Endometrium (tissue), 2 donors: ENCODE measurements around the gene TTBK1.

Experiments used
- FAIRE-seq: peaks from 2 replicates; lab custom pipeline; 2012; peaks lifted over from hg19 to GRCh38; lab: Jason Lieb, UNC
- donor health status: control.
- donor health status: control.

The TTBK1 gene

DNA sequence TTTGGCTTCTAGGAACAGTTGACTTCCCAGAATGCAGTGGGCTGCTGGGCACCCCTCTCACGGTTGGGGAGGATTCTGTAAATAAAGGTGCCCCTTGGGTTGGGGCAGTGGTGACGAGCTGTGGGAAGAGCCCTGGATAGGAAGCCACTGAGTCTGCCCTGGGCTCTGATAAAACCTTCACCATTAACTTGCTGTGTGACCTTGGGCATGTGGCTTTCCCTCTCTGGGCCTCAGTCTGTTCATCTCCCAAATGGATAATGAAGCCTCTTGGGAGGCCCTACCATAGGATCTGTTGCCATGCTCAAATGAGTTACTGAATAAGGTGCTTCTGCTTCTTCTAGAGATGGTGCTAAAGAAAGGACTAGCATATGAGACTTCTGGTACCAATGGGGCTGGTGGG, 61.6 kb downstream of the TTBK1 start:
- FAIRE-seq, result no peak

DNA sequence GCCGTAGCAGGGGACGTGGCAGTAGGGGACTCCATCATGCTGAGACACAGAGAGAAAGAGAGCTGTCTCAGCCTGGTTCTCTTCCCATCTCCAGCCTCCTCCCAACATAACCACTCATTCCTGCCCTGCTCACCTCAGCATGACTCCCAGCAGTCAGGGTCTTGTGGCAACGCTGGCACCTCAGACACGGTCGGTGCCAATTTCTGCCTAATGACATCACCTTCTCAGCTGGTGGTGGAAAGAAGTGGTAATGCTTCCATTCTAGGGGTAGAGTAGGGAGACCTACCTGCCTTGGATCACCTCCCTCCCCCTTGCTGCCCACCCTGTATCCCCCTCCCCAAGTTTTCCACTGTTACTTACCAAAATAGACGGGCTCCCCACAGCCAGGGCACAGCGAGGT, 62.8 kb downstream of the TTBK1 start:
- FAIRE-seq, result no peak

DNA sequence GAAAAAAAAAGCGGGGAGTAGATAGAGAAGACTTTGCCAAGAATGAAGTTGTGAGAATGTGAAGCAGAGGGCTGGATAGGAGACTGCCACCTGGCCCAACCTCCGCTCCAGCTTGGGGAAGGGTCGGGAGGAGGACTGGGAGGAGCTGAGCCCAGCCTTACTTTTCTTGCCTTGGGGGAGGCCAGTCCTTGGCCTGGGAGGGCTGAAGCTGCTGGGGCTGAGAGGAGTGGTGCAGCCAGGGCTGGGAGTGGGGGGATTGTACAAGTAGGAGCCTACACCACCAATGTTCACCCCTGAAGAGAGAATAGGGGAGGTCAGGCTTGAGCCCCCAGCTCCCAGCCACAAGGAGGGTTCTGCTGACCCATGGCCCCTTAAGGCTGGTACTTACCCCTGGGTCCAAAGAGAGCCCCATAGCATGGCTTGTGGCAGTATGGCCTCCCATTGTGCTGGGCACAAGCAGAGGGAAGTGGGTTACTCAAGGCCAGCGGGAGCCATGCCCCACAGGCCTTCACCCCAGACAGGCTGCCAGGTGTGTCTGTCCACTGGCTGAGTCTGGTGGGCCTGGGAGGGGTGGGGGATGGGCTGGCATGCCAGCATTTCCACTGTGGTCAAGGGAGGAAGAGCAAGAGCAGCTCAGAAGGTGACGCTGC, 64.3 kb downstream of the TTBK1 start:
- FAIRE-seq, result no peak

DNA sequence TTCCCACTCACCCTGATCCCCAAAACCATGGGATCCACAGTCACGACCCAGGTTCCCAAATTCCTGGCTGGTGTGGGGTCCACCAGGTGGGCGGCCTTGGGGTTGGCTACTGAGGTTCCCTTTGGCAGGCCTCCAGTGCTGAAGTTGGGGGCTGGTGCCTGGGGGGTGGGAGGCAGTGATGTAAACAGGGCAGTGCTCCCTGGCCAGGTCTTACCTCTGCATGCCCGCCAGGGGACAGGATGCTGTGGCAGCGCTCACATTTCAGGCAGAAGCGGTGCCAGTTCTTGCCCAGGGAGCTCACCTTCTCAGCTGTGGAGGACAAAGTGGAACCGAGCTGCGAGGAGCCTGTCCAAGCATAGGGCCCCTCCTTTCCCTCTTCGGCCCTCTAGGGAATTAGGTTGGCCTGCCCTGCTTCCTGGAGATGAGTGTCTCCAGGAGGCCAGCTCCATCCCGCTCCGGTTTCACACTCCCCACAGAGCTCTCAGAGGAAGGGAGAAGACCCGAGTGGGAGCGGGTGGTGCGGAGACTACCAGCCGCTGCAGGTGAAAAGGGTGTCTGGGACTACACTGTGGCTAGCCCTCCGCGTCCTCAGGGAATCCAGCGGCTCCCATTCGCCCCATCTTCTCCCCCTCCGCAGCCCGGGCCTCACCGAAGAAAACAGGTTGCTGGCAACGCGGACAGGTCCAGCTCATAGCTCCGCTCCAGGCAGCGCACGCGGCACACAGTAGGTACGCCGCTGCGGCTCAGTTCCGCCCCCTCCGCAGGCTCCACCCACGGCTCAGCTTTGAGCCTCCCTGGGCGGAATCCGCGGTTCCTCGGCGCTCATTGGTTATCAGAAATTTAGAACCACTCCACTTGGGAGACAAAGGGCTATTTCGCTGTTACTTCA, 65.1 kb downstream of the TTBK1 start, which contains the start of gene CRIP3:
CRIP3 (minus strand) TSS at position 726 of the 889 bp plus-strand sequence; CDS start at position 692, 34 bp downstream.
- FAIRE-seq, result no peak

DNA sequence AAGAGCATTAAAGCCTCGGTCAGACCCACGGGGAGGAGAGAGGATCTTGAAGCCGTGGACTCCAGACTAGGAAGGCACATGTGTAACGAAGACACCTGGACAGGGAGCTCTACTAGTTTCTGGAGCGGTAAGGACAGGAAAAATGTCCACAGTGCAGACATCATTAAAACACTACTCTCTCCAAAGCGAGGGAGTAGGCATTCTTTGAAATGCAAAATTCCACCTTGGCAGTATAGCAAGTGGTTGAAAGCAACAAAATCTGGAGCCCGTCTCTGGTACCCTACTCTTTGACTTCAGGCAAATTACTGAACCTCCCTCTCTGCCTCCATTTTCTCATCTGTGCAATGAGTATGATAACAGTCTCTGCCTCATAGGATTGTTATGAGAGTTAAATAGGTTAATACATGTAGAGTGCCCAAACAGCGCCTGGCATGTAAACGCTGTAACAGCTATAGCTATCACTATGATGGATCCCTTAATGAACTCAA, 65.8 kb downstream of the TTBK1 start:
- no peak for FAIRE-seq

DNA sequence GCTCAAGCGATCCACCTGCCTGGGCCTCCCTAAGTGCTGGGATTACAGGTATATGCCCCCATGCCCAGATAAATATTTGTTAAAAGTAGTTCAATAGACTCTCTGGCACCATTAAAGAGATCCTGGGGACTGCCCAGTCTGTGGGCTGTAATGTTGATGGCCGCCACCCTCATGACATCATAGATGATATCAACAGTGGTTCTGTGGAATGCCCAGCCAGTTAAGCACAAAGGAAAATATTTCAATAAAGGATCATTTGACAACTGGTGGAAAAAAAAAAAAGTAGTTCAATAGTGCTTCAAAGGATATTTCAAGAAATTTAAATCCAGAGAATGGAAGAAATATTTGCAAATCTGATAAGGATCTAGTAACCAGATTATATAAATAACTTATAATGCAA, 66.9 kb downstream of the TTBK1 start:
- no peak for FAIRE-seq

DNA sequence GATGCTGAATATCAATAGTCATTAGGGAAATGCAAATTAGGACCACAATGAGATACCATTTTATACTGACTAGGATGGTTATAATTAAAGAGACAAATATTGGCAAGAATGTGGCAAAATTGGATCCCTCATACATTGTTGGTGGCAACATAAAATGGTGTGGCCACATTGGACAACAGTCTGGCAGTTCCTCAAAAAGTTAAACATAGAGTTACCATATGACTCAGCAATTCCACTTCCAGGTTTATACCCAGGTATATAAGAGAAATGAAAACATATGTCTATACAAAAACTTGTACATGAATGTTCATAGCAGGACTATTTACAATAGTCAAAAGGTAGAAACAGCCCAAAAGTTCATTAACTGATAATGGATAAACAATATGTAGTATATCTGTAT, 67.3 kb downstream of the TTBK1 start:
- no peak for FAIRE-seq

DNA sequence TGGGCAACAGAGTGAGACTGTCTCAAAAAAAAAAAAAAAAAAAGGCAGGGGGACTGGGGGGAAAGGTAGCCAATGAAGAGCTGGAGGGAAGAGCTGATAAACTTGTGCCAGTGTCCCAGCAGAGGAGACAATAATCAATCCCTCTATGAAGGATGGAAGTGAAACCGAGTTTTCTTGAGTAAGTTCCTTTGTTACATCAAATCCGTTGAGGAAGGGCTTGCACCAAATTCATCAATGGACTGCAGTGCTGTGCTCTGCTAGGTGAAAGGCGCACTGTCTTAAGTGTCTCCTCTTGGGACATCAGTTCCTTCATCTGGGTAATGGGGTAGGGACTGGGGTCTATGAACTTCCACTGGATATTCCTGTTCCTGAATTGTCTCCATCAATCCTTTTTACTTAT, 68.4 kb downstream of the TTBK1 start:
- FAIRE-seq, result no peak

DNA sequence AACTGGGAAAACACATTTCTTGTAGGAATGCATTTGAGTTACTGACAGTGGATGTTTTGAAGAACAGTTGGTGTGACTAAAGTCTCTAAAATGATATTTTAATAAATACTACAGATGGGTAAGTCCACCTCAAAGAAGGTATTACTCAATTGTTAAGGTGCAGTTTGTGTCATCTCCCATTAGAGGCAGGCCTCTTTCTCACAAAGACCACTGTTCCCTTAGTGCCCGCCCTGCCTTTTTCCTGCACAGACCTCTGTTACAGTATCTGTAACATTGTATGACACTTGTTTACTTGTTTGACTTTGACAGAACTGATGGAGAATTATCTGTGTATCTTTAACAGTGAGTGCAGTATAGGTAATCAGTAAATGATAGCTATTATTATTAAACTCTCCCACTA, 70.5 kb downstream of the TTBK1 start:
- no peak for FAIRE-seq

DNA sequence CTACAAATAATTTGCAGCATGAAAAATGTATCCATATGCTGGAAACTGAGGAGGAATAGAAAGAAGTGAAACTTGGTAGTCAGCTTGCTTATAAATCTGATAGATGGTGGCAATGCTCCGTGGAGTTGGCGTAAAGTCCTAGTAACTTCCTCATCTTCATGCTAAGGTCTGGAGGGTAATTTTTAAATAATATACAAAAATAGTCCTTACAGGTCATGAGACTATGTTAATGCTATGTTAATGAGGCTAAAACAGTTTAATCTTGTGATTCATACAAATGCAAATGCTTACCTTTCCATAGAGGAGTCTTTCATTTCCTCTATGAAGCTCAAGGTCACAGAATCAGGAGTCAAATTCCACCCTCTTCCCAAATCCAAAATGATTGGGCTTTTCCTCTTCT, 74.7 kb downstream of the TTBK1 start:
- FAIRE-seq, result no peak

DNA sequence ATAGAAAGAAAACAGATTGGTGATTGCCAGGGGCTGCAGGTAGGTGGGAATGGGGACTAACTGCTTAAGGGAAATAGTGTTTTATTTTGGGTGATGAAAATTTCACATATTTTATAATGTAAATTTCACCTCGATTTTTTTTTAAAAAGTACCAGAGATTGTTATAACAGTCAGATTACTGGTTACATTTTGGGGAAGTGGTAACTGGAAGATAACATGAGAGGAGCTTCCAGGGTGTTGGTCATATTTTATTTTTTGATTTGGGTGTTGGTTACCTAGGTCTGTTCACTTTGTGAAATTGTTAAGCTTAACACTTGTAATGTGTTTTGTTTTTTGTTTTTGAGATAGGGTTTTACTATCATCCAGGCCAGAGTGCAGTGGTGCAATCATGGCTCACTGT, 82.6 kb downstream of the TTBK1 start:
- FAIRE-seq, result no peak

DNA sequence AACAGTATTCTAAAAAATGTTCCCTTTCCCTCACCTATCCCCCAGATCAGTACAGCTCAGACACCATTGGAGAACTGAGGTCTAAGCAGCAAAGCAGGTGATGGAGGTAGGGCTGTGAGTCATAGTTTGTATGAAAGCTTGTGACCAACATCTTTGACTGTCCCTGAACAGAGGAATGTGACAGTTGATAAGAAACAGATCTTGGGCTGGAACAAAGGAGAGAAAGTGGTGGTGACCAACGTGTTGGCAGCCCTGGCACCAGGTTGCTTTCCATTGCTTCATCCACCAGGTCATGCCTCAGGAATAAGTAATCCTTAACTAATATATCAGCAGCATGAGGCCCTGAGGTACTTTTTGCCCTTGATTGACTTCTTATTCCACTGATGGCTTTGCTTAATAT, 85.2 kb downstream of the TTBK1 start:
- no peak for FAIRE-seq

DNA sequence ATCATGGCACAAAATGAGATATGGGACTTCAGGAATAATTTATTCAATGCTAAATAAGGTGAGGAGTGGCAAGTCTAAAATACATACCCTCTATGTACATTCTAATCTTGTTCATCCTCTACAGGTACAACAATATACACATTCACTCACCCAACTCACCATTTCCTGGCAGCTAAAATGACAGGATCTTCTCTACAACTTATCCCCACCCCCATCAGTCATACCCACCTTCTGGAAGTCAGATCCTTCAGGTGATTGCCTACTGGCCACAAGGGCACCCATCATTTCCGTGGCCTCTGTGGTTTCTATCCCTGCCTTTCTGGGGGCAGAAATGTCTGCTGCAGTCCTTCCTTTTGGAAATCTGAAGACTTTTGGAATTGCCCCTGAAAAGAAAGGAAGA, 88.2 kb downstream of the TTBK1 start:
- no peak for FAIRE-seq

DNA sequence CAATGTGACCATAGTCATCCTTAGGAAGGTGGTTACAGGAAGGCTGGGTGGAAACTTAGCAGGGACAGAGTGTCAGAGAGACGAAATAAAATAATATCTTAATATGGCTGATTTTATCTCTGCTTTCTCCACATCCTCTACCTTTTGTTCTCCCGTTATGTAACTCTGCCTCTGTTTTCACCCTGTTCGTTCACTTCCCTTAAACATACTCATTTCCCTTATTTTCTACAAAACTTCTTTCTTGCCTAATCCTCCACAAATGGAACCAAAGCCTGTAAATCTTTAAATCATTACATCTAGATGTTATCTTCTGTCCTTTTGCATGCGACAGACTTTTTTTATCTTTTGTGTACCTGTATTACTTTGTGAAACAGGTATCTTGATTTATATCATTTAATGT, 88.6 kb downstream of the TTBK1 start:
- no peak for FAIRE-seq

DNA sequence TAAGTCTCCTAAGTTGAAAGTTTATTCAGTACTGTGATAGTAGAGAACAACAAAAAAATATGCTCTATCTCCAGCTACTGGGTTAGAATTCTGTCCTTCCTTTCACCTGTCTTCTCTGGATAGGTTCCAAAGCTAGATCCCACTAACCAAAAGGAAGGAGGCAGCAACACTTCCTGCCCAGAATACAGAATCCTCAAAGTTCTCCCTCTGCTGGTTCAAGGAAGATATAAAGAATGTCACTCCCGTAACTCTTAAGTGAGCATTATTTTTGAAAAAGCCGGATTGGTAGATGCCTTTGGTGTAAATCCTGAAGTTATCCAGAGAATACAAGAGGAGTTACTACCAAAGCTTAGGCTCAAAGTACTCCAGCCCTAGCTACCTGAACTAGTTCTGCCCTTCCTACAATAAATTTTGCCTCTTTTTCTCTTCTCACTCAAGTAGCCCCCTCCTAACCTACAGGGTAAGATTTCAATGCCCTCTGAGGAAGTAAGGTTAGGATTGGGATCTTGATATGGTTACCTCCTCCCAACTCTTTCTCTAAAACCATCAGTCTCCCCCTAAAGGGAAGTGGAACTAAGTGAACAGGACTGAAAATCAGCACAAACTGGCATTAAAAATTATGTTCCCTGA, 91.3 kb downstream of the TTBK1 start:
- peak; percentile 53 for FAIRE-seq

DNA sequence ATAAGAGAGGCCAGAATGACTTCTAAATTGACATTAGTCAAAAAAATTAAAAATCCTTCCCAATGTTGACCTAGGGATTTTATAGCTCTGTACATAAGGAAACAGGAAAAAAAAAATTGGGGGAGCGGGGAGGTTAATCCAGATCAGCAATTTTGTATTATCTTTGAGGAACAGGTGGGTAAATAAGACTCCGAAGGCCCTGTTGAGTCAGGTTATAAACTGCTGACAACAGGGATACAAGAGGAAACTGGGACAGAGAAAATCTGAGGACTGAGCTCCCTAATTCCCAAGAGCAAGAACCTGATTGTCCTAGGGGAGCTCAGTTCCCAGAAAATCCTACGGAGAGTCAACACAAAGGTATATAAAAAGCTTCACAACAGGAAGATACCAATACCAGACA, 92.2 kb downstream of the TTBK1 start:
- no peak for FAIRE-seq

DNA sequence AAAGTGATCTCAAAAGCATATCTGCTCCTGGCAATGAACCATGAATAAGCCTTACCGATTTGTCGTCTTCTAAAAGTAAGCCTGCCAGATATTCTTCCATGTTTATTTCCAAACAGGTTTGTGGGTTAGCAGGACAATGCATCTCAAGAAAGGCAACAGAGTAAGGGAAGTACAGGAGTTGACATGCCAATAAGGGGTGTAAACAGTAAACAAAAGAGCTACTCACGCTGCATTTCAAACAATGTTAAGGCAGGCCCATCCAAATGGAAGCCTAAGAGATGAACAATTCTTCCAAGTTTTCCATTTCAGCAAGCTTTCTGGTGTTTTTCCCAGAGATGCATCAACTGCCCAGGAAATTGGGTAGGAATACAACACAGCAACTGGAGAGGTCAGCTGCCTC, 93.1 kb downstream of the TTBK1 start:
- FAIRE-seq, result no peak
